Vagina (tissue), 2 donors: ENCODE data around the gene SECTM1.
"Not testable (repeated sequence)": the region's sequence is repeated elsewhere in the genome, so short reads cannot be mapped to it uniquely, and the experiment has no call there.

Experiments
- POLR2A ChIP-seq, 2 donors: fragments of 450-650 bp; IDR thresholded peaks; one replicate each; pipeline ENCODE4 v1.6.1; 2017; ENCODE audit warnings: antibody characterized with exemption in 2 of 2, mild to moderate bottlenecking in 2 of 2, moderate library complexity in 2 of 2
- TF ChIP-seq, protein P1 (sequence below), 3 experiments: fragments of 450-650 bp in 2 of 3; fragments of 200-600 bp in 1 of 3; sonication (generic) in 1 of 3; IDR thresholded peaks; one replicate each; pipeline ENCODE4 v1.5.1; 2017 to 2019; ENCODE audit warnings: antibody characterized with exemption in 3 of 3, mild to moderate bottlenecking in 2 of 3, moderate library complexity in 2 of 3

GRCh38 chr17:82359451-82360074 is 26.0 kb upstream of the SECTM1 start:
- TF ChIP-seq, protein P1, sequence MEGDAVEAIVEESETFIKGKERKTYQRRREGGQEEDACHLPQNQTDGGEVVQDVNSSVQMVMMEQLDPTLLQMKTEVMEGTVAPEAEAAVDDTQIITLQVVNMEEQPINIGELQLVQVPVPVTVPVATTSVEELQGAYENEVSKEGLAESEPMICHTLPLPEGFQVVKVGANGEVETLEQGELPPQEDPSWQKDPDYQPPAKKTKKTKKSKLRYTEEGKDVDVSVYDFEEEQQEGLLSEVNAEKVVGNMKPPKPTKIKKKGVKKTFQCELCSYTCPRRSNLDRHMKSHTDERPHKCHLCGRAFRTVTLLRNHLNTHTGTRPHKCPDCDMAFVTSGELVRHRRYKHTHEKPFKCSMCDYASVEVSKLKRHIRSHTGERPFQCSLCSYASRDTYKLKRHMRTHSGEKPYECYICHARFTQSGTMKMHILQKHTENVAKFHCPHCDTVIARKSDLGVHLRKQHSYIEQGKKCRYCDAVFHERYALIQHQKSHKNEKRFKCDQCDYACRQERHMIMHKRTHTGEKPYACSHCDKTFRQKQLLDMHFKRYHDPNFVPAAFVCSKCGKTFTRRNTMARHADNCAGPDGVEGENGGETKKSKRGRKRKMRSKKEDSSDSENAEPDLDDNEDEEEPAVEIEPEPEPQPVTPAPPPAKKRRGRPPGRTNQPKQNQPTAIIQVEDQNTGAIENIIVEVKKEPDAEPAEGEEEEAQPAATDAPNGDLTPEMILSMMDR (IDR thresholded peaks at IDR 0.05), result not testable (repeated sequence)
- TF ChIP-seq POLR2A (IDR thresholded peaks at IDR 0.05), result not testable (repeated sequence)
